Skeletal muscle satellite cell (primary cell): Measurements from ENCODE around the gene SSTR1.
"Not testable (repeated sequence)": the region's sequence is repeated elsewhere in the genome, so short reads cannot be mapped to it uniquely, and the experiment has no call there.

Source experiments
- H3K27me3 ChIP-seq: 2 replicates; pipeline ENCODE4 v1.7.0; 2013; ENCODE audit warnings: low read length; ENCODE audit not compliant: control insufficient read depth, insufficient read depth
- H3K36me3 ChIP-seq: 2 replicates; pipeline ENCODE4 v1.7.0; 2013; ENCODE audit warnings: mild to moderate bottlenecking, control low read depth, low read length; ENCODE audit not compliant: insufficient read depth
- H3K4me1 ChIP-seq: 2 replicates; pipeline ENCODE4 v1.7.0; 2013; ENCODE audit warnings: low read length; ENCODE audit not compliant: control insufficient read depth, insufficient read depth
- H3K4me2 ChIP-seq: 2 replicates; pipeline ENCODE4 v1.7.0; 2013; ENCODE audit warnings: mild to moderate bottlenecking, low read length
- H3K4me3 ChIP-seq: 2 replicates; pipeline ENCODE4 v1.7.0; 2013; ENCODE audit warnings: low read length
- H3K9ac ChIP-seq: 2 replicates; pipeline ENCODE4 v1.7.0; 2013; ENCODE audit warnings: mild to moderate bottlenecking, low read depth, low read length, moderate library complexity
- H3K9me3 ChIP-seq: replicated peaks from 2 replicates; pipeline ENCODE4 v1.7.0; 2013; ENCODE audit warnings: mild to moderate bottlenecking, control low read depth, low read length

SSTR1 gene

GRCh38 chr14:38189930-38190726 is 17.6 kb upstream of the SSTR1 start:
- Histone ChIP-seq H3K9me3 (no peaks in the 10 kb centered on the region), H3K9ac (no peak overlapping the region), H3K4me3 (no peak overlapping the region), H3K27me3 (no peaks in the 10 kb centered on the region), H3K4me1 (no peaks in the 10 kb centered on the region), H3K36me3 (no peaks in the 10 kb centered on the region), H3K4me2 (no peak overlapping the region)

- not testable (repeated sequence) for H3K4me3 ChIP-seq, H3K4me2 ChIP-seq, H3K4me1 ChIP-seq, H3K36me3 ChIP-seq, H3K9me3 ChIP-seq, H3K9ac ChIP-seq, H3K27me3 ChIP-seq
Observed at GRCh38 chr14:38190846-38191245, 16.9 kb upstream of the SSTR1 start.

- not testable (repeated sequence) for H3K4me2 ChIP-seq, H3K27me3 ChIP-seq, H3K4me3 ChIP-seq, H3K4me1 ChIP-seq, H3K9ac ChIP-seq, H3K9me3 ChIP-seq, H3K36me3 ChIP-seq
Observed at GRCh38 chr14:38191491-38191890, 16.2 kb upstream of the SSTR1 start.

GRCh38 chr14:38197001-38197783 is 10.5 kb upstream of the SSTR1 start:
- H3K9ac ChIP-seq = no peak overlapping the region
- H3K4me2 ChIP-seq = no peak overlapping the region
- H3K27me3 ChIP-seq = no peaks in the 10 kb centered on the region
- H3K9me3 ChIP-seq = no peaks in the 10 kb centered on the region
- H3K4me3 ChIP-seq = no peak overlapping the region
- H3K4me1 ChIP-seq = peaks cover 5% of the 10 kb centered on the region
- no peaks in the 10 kb centered on the region for H3K36me3 ChIP-seq

GRCh38 chr14:38197784-38198335 is 9.8 kb upstream of the SSTR1 start:
- Histone ChIP-seq H3K36me3 (no peaks in the 10 kb centered on the region), H3K4me3 (no peak overlapping the region), H3K9me3 (no peaks in the 10 kb centered on the region), H3K4me2 (no peak overlapping the region), H3K27me3 (no peaks in the 10 kb centered on the region), H3K4me1 (peaks cover 5% of the 10 kb centered on the region), H3K9ac (no peak overlapping the region)

- Histone ChIP-seq H3K4me2 (no peak overlapping the region), H3K9ac (no peak overlapping the region), H3K27me3 (no peaks in the 10 kb centered on the region), H3K36me3 (no peaks in the 10 kb centered on the region), H3K4me1 (peaks cover 5% of the 10 kb centered on the region), H3K4me3 (no peak overlapping the region), H3K9me3 (no peaks in the 10 kb centered on the region)
Observed at GRCh38 chr14:38198425-38198824, 9.3 kb upstream of the SSTR1 start.

- no peak overlapping the region for H3K4me2 ChIP-seq
- no peaks in the 10 kb centered on the region for H3K36me3 ChIP-seq
- H3K4me3 ChIP-seq = no peak overlapping the region
- H3K9ac ChIP-seq = no peak overlapping the region
- peaks cover 5% of the 10 kb centered on the region for H3K4me1 ChIP-seq
- no peaks in the 10 kb centered on the region for H3K9me3 ChIP-seq
- no peaks in the 10 kb centered on the region for H3K27me3 ChIP-seq
Observed at GRCh38 chr14:38199076-38199475, 8.6 kb upstream of the SSTR1 start.

- no peaks in the 10 kb centered on the region for H3K36me3 ChIP-seq
- no peaks in the 10 kb centered on the region for H3K9me3 ChIP-seq
- no peak overlapping the region for H3K9ac ChIP-seq
- no peak overlapping the region for H3K4me2 ChIP-seq
- H3K4me1 ChIP-seq = peaks cover 12% of the 10 kb centered on the region
- H3K4me3 ChIP-seq = no peak overlapping the region
- no peaks in the 10 kb centered on the region for H3K27me3 ChIP-seq
Observed at GRCh38 chr14:38199739-38200138, 8.0 kb upstream of the SSTR1 start.

- H3K36me3 ChIP-seq = no peaks in the 10 kb centered on the region
- no peak overlapping the region for H3K9ac ChIP-seq
- no peak overlapping the region for H3K4me3 ChIP-seq
- H3K4me2 ChIP-seq = no peak overlapping the region
- H3K9me3 ChIP-seq = no peaks in the 10 kb centered on the region
- H3K27me3 ChIP-seq = no peaks in the 10 kb centered on the region
- H3K4me1 ChIP-seq = peaks cover 12% of the 10 kb centered on the region
Observed at GRCh38 chr14:38201137-38201828, 6.4 kb upstream of the SSTR1 start.

GRCh38 chr14:38202444-38203191 is 5.1 kb upstream of the SSTR1 start:
- Histone ChIP-seq H3K9ac (no peak overlapping the region), H3K4me2 (no peak overlapping the region), H3K27me3 (no peaks in the 10 kb centered on the region), H3K9me3 (no peaks in the 10 kb centered on the region), H3K4me1 (peaks cover 18% of the 10 kb centered on the region), H3K4me3 (no peak overlapping the region), H3K36me3 (no peaks in the 10 kb centered on the region)
